HEK293 (cell line): ENCODE measurements around the gene EHMT1.

ENCODE experiments used
- CTCF ChIA-PET: fragments of 350-600 bp; formaldehyde crosslinking; extraction: SDS; loops from one replicate; lab custom pipeline; 2021; ENCODE audit warnings: antibody characterized with exemption; lab: Yijun Ruan, JAX
- POLR2A ChIA-PET: fragments of 300-600 bp; formaldehyde crosslinking; extraction: SDS; loops from one replicate; lab custom pipeline; 2020; ENCODE audit warnings: antibody characterized with exemption, inconsistent platforms; lab: Yijun Ruan, JAX
- H3K27ac ChIP-seq: fragments of 200-500 bp; sonication (Bioruptor generic); 2 replicates; pipeline ENCODE4 v1.5.1; 2014; ENCODE audit warnings: low read depth, low read length, control low read depth, inconsistent platforms; ENCODE audit errors: extremely low read depth
- H3K36me3 ChIP-seq, 2 experiments: fragments of 200-500 bp in 1 of 2; sonication (Bioruptor generic) in 1 of 2; 1 replicate in 1 of 2; 2 replicates in 1 of 2; pipeline ENCODE4 v1.5.1; 2014 to 2017; ENCODE audit warnings: inconsistent platforms in 2 of 2, low read length in 2 of 2; ENCODE audit not compliant: control insufficient read depth in 2 of 2, insufficient read depth in 1 of 2
- H3K4me1 ChIP-seq: fragments of 200-500 bp; sonication (Bioruptor generic); 2 replicates; pipeline ENCODE4 v1.5.1; 2014; ENCODE audit warnings: mild to moderate bottlenecking, low read length, inconsistent platforms; ENCODE audit not compliant: control insufficient read depth, insufficient read depth
- H3K4me3 ChIP-seq: 2 replicates; pipeline ENCODE4 v1.5.1; 2011; ENCODE audit warnings: low read depth, mild to moderate bottlenecking, control low read depth, low read length, moderate library complexity
- H3K9me3 ChIP-seq: fragments of 200-500 bp; sonication (Bioruptor generic); 2 replicates; pipeline ENCODE4 v1.5.1; 2014; ENCODE audit warnings: low read depth, low read length, inconsistent platforms; ENCODE audit not compliant: control insufficient read depth, insufficient read depth
- GLIS2 ChIP-seq: fragments of 450-650 bp; formaldehyde crosslinking; IDR thresholded peaks from 2 replicates; pipeline ENCODE4 v1.5.1; 2016; ENCODE audit warnings: missing biosample characterization, missing genetic modification characterization
- OVOL3 ChIP-seq: fragments of 450-650 bp; formaldehyde crosslinking; IDR thresholded peaks from 2 replicates; pipeline ENCODE4 v1.5.1; 2016; ENCODE audit warnings: missing biosample characterization, missing genetic modification characterization
- SP2 ChIP-seq: fragments of 450-650 bp; formaldehyde crosslinking; IDR thresholded peaks from 2 replicates; pipeline ENCODE4 v1.5.1; 2016; ENCODE audit warnings: missing biosample characterization, missing genetic modification characterization
- SP3 ChIP-seq: fragments of 450-650 bp; formaldehyde crosslinking; IDR thresholded peaks from 2 replicates; pipeline ENCODE4 v1.5.1; 2016; ENCODE audit warnings: missing biosample characterization, missing genetic modification characterization
- TCF7L2 ChIP-seq: IDR thresholded peaks from 2 replicates; pipeline ENCODE4 v1.6.1; 2011; ENCODE audit warnings: low read depth, mild to moderate bottlenecking, inconsistent platforms, low read length, moderate library complexity, borderline replicate concordance
- ZBTB17 ChIP-seq: fragments of 450-650 bp; formaldehyde crosslinking; IDR thresholded peaks from 2 replicates; pipeline ENCODE4 v1.5.1; 2016; ENCODE audit warnings: missing biosample characterization, missing genetic modification characterization
- ZNF138 ChIP-seq: fragments of 450-650 bp; formaldehyde crosslinking; IDR thresholded peaks from 2 replicates; pipeline ENCODE4 v1.5.1; 2016; ENCODE audit warnings: missing biosample characterization, missing genetic modification characterization, borderline replicate concordance
- ZNF174 ChIP-seq: fragments of 450-650 bp; formaldehyde crosslinking; IDR thresholded peaks from 2 replicates; pipeline ENCODE4 v1.5.0; 2017; ENCODE audit warnings: missing biosample characterization, mild to moderate bottlenecking, missing genetic modification characterization
- ZNF223 ChIP-seq: fragments of 450-650 bp; formaldehyde crosslinking; IDR thresholded peaks from 2 replicates; pipeline ENCODE4 v1.5.1; 2016; ENCODE audit warnings: missing biosample characterization, missing genetic modification characterization
- ZNF311 ChIP-seq: fragments of 450-650 bp; formaldehyde crosslinking; IDR thresholded peaks from 2 replicates; pipeline ENCODE4 v1.5.1; 2017; ENCODE audit warnings: missing biosample characterization, missing genetic modification characterization, borderline replicate concordance
- ZNF426 ChIP-seq: fragments of 450-650 bp; formaldehyde crosslinking; IDR thresholded peaks from 2 replicates; pipeline ENCODE4 v1.5.1; 2017; ENCODE audit warnings: missing biosample characterization, missing genetic modification characterization, mild to moderate bottlenecking, inconsistent platforms, moderate library complexity
- ZNF501 ChIP-seq: fragments of 450-650 bp; formaldehyde crosslinking; IDR thresholded peaks from 2 replicates; pipeline ENCODE4 v1.5.1; 2016; ENCODE audit warnings: missing biosample characterization, missing genetic modification characterization
- ZNF513 ChIP-seq: fragments of 450-650 bp; IDR thresholded peaks from 2 replicates; pipeline ENCODE4 v1.5.1; 2018; ENCODE audit warnings: missing biosample characterization, missing genetic modification characterization
- ZNF544 ChIP-seq: fragments of 450-650 bp; formaldehyde crosslinking; IDR thresholded peaks from 2 replicates; pipeline ENCODE4 v1.5.0; 2017; ENCODE audit warnings: missing biosample characterization, missing genetic modification characterization
- ZNF571 ChIP-seq: fragments of 450-650 bp; formaldehyde crosslinking; IDR thresholded peaks from 2 replicates; pipeline ENCODE4 v1.5.0; 2017; ENCODE audit warnings: missing biosample characterization, missing genetic modification characterization
- ZNF660 ChIP-seq: fragments of 450-650 bp; IDR thresholded peaks from 2 replicates; pipeline ENCODE4 v1.5.1; 2018; ENCODE audit warnings: missing biosample characterization, mild to moderate bottlenecking, missing genetic modification characterization
- ZSCAN23 ChIP-seq: fragments of 450-650 bp; formaldehyde crosslinking; IDR thresholded peaks from 2 replicates; pipeline ENCODE4 v1.5.1; 2016; ENCODE audit warnings: missing biosample characterization, missing genetic modification characterization
- TF ChIP-seq, protein P1 (sequence below): fragments of 450-650 bp; formaldehyde crosslinking; IDR thresholded peaks from 2 replicates; pipeline ENCODE4 v1.5.1; 2016; ENCODE audit warnings: missing biosample characterization, missing genetic modification characterization
- TF ChIP-seq, protein P2 (sequence below): fragments of 450-650 bp; formaldehyde crosslinking; conservative IDR thresholded peaks from 2 replicates; pipeline ENCODE4 v1.5.1; 2016; ENCODE audit warnings: low read depth, missing biosample characterization, missing genetic modification characterization

The EHMT1 gene

DNA sequence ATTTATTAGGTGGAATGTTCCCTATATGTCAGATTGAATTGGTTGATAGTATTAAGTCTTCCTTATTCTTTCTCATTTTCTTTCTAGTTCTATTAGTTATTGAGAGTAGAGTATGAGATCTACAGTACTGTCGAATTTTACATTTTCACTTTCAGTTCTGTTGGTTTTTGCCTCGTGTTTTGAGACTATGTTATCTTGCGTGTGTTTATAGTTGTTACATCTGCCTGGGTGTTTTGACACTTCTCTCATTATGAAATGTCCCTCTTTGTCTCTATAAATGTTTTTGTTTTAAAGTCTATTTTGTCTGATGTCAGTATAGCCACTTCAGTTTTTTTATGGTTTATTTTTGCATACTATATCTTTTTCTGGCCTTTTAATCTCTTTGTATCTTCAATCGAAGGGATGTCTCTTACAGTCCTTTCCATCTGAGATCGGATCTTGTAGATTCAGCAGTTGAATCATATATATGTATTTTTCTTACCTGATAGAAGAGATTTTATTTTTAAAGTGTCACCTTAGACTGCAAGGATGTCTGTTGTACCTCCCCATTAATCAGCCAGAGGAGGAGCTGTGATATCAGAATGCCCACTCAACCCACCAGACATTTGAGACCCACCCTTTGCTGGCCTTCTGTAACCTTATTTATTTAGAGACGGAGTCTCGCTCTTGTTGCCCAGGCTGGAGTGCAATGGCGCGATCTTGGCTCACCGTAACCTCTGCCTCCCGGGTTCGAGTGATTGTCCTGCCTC lies 20.7 kb downstream of the EHMT1 start:
- Histone ChIP-seq H3K36me3 (peaks cover 0 to 15% of the 10 kb centered on the region in 2 experiments; a peak in 2 of 3 replicates), H3K4me1 (no peaks in the 10 kb centered on the region), H3K4me3 (no peak overlapping the region)
- CTCF ChIA-PET, result interaction anchor here (0.7 to 1.4 kb wide), 5 partner anchors 18 to 593 kb away, joined by 3 to 7 read pairs (median 6); partner anchors contain the start of gene EHMT1
- POLR2A ChIA-PET, result no interaction called here
- TF ChIP-seq ZNF571 (tag by site-specific recombination) (no peak), ZNF426 (tag by site-specific recombination) (no peak), SP3 (tag by site-specific recombination) (no peak), ZNF174 (tag by site-specific recombination) (no peak), ZNF544 (tag by site-specific recombination) (no peak), ZNF138 (tag by site-specific recombination) (no peak), ZBTB17 (tag by site-specific recombination) (no peak), SP2 (tag by site-specific recombination) (no peak), TCF7L2 (no peak), GLIS2 (tag by site-specific recombination) (no peak), ZNF311 (tag by site-specific recombination) (no peak)
- TF ChIP-seq, protein P1, sequence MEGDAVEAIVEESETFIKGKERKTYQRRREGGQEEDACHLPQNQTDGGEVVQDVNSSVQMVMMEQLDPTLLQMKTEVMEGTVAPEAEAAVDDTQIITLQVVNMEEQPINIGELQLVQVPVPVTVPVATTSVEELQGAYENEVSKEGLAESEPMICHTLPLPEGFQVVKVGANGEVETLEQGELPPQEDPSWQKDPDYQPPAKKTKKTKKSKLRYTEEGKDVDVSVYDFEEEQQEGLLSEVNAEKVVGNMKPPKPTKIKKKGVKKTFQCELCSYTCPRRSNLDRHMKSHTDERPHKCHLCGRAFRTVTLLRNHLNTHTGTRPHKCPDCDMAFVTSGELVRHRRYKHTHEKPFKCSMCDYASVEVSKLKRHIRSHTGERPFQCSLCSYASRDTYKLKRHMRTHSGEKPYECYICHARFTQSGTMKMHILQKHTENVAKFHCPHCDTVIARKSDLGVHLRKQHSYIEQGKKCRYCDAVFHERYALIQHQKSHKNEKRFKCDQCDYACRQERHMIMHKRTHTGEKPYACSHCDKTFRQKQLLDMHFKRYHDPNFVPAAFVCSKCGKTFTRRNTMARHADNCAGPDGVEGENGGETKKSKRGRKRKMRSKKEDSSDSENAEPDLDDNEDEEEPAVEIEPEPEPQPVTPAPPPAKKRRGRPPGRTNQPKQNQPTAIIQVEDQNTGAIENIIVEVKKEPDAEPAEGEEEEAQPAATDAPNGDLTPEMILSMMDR (tag by site-specific recombination), result no peak
- TF ChIP-seq, protein P2, sequence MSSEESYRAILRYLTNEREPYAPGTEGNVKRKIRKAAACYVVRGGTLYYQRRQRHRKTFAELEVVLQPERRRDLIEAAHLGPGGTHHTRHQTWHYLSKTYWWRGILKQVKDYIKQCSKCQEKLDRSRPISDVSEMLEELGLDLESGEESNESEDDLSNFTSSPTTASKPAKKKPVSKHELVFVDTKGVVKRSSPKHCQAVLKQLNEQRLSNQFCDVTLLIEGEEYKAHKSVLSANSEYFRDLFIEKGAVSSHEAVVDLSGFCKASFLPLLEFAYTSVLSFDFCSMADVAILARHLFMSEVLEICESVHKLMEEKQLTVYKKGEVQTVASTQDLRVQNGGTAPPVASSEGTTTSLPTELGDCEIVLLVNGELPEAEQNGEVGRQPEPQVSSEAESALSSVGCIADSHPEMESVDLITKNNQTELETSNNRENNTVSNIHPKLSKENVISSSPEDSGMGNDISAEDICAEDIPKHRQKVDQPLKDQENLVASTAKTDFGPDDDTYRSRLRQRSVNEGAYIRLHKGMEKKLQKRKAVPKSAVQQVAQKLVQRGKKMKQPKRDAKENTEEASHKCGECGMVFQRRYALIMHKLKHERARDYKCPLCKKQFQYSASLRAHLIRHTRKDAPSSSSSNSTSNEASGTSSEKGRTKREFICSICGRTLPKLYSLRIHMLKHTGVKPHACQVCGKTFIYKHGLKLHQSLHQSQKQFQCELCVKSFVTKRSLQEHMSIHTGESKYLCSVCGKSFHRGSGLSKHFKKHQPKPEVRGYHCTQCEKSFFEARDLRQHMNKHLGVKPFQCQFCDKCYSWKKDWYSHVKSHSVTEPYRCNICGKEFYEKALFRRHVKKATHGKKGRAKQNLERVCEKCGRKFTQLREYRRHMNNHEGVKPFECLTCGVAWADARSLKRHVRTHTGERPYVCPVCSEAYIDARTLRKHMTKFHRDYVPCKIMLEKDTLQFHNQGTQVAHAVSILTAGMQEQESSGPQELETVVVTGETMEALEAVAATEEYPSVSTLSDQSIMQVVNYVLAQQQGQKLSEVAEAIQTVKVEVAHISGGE, result no peak
- TF ChIP-seq, all 188 proteins: peak for 0
- H3K9me3 ChIP-seq, result no peaks in the 10 kb centered on the region
- H3K27ac ChIP-seq, result no peak overlapping the region

DNA sequence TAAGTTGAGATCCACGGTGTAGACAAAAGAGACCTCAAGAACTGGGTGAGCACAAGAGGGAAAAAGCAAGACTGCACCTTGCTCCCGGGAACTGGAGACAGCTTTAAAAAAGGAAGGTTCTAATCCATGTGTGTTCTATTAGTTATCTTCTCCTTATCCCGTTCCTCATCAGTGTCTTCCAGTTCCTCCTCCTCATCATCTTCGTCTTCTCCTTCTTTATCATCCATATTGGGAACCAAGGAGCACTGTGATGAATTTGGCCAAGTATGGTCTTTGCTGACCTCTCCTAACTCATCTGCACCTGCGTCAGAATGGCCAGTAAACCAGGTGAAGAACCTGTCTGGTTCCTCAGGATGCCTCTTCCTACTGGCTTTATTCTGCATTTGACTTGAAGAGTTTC lies 22.1 kb downstream of the EHMT1 start:
- Histone ChIP-seq H3K27ac (no peak overlapping the region), H3K36me3 (peaks cover 0 to 15% of the 10 kb centered on the region in 2 experiments; a peak in 2 of 3 replicates), H3K4me1 (0 out of 2 replicates have a peak, but pooled peaks cover 4% of the 10 kb centered on the region), H3K9me3 (no peaks in the 10 kb centered on the region), H3K4me3 (no peak overlapping the region)
- ChIA-PET CTCF (interaction anchor here (0.6 to 1.4 kb wide), 3 partner anchors 22 to 136 kb away, joined by 3 to 7 read pairs (median 6); partner anchors contain the start of gene EHMT1), POLR2A (no interaction called here)
- no peak for TF ChIP-seq ZNF501 (tag by site-specific recombination)
- TF ChIP-seq OVOL3, result no peak
- TF ChIP-seq ZNF513 (tag by site-specific recombination), result peak; percentile 73
- no peak for TF ChIP-seq ZNF223 (tag by site-specific recombination)
- TF ChIP-seq ZNF660 (tag by site-specific recombination), result no peak
- no peak for TF ChIP-seq ZSCAN23 (tag by site-specific recombination)
